AG10803 (cell line): ENCODE results near the gene CASTOR1.
"Not testable (repeated sequence)": the region's sequence is repeated elsewhere in the genome, so short reads cannot be mapped to it uniquely, and the experiment has no call there.

Experiments used
- DNase-seq: peaks from one replicate; pipeline ENCODE4 v3.0.0; 2010; ENCODE audit warnings: low read depth
- H3K4me3 ChIP-seq: 2 replicates; pipeline ENCODE4 v1.5.1; 2011; ENCODE audit warnings: mild to moderate bottlenecking, low read length, control low read depth
- CTCF ChIP-seq: conservative IDR thresholded peaks from 2 replicates; pipeline ENCODE4 v1.5.1; 2011; ENCODE audit warnings: mild to moderate bottlenecking, low read length, control low read depth, inconsistent platforms

CASTOR1 gene

GRCh38 chr22:30289141-30289979, at the start of gene CASTOR1:
TSS of gene CASTOR1 (minus strand) at chr22:30289505. CDS start at chr22:30289497, 8 bp downstream.
- peak; percentile 97 for DNase-seq
- peak within 1 kb of the TSS; percentile 84 for H3K4me3 ChIP-seq
- no peak for TF ChIP-seq CTCF

- DNase-seq, result no peak
- TF ChIP-seq CTCF, result no peak
- no peak overlapping the region for H3K4me3 ChIP-seq
Observed at GRCh38 chr22:30338802-30339201, 49.5 kb upstream of the CASTOR1 start.

GRCh38 chr22:30338341-30338740, 49.0 kb upstream of the CASTOR1 start:
- H3K4me3 ChIP-seq, DNase-seq: not testable (repeated sequence)

- no peak overlapping the region for H3K4me3 ChIP-seq
- no peak for DNase-seq
- no peak for TF ChIP-seq CTCF
Observed at GRCh38 chr22:30337461-30337778, 48.1 kb upstream of the CASTOR1 start.

GRCh38 chr22:30336752-30337460, 47.6 kb upstream of the CASTOR1 start:
- no peak overlapping the region for H3K4me3 ChIP-seq
- DNase-seq, result no peak
- no peak for TF ChIP-seq CTCF

- no peak for TF ChIP-seq CTCF
- DNase-seq, result no peak
- H3K4me3 ChIP-seq, result no peak overlapping the region
Observed at GRCh38 chr22:30335236-30335635, 45.9 kb upstream of the CASTOR1 start.

GRCh38 chr22:30334646-30335045, 45.3 kb upstream of the CASTOR1 start:
- no peak for DNase-seq
- no peak for TF ChIP-seq CTCF
- no peak overlapping the region for H3K4me3 ChIP-seq
